Measurements from ENCODE around the gene RNF167.

DNA sequence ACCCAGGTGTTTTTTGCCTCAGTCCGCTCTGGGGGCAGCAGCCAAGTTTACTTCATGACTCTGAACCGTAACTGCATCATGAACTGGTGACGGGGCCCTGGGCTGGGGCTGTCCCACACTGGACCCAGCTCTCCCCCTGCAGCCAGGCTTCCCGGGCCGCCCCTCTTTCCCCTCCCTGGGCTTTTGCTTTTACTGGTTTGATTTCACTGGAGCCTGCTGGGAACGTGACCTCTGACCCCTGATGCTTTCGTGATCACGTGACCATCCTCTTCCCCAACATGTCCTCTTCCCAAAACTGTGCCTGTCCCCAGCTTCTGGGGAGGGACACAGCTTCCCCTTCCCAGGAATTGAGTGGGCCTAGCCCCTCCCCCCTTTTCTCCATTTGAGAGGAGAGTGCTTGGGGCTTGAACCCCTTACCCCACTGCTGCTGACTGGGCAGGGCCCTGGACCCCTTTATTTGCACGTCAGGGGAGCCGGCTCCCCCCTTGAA, 42.8 kb upstream of the RNF167 start:
- no peak for TF ChIP-seq EZH2 (IDR thresholded peaks at IDR 0.05; ENCODE audit: insufficient read depth, poor library complexity, severe bottlenecking)
- no peak for TF ChIP-seq EZH2phosphoT487 (IDR thresholded peaks at IDR 0.05; ENCODE audit: insufficient read depth, low read depth)
